GM21515 (cell line): Measurements from ENCODE around the gene WWP2.

Experiments used
- ATAC-seq: cut with Tn5 transposase; IDR thresholded peaks from one replicate; pipeline ENCODE4 v1.9.1; 2021; ENCODE audit not compliant: unreplicated experiment

Gene WWP2

GRCh38 chr16:69886726-69887125, 124.6 kb downstream of the WWP2 start:
- no peak for ATAC-seq

GRCh38 chr16:69888005-69888590, 126.0 kb downstream of the WWP2 start:
- ATAC-seq = no peak

- ATAC-seq = no peak
These were observed 127.3 kb downstream of the WWP2 start for GRCh38 chr16:69889295-69889964.

- no peak for ATAC-seq
These were observed 128.2 kb downstream of the WWP2 start for GRCh38 chr16:69890114-69890891.

- no peak for ATAC-seq
These were observed 128.8 kb downstream of the WWP2 start for GRCh38 chr16:69890892-69891282.

GRCh38 chr16:69892378-69892777, 130.2 kb downstream of the WWP2 start:
- ATAC-seq = no peak

GRCh38 chr16:69893106-69893505, 131.0 kb downstream of the WWP2 start:
- ATAC-seq = no peak

GRCh38 chr16:69894676-69895075, 132.5 kb downstream of the WWP2 start:
- ATAC-seq = no peak

GRCh38 chr16:69903865-69904415, 141.8 kb downstream of the WWP2 start:
- ATAC-seq = no peak

GRCh38 chr16:69904495-69905170, 142.5 kb downstream of the WWP2 start:
- ATAC-seq = no peak

GRCh38 chr16:69905171-69905555, 143.0 kb downstream of the WWP2 start:
- ATAC-seq = no peak

GRCh38 chr16:69906838-69907401, 144.8 kb downstream of the WWP2 start:
- no peak for ATAC-seq

- ATAC-seq = no peak
These were observed 146.9 kb downstream of the WWP2 start for GRCh38 chr16:69909043-69909442.

GRCh38 chr16:69909760-69910159, 147.6 kb downstream of the WWP2 start:
- ATAC-seq = no peak

GRCh38 chr16:69910964-69911363, 148.8 kb downstream of the WWP2 start:
- no peak for ATAC-seq

- no peak for ATAC-seq
These were observed 154.3 kb downstream of the WWP2 start for GRCh38 chr16:69916462-69916861.

- no peak for ATAC-seq
These were observed 155.2 kb downstream of the WWP2 start for GRCh38 chr16:69917311-69917710.

- ATAC-seq = no peak
These were observed 155.6 kb downstream of the WWP2 start for GRCh38 chr16:69917739-69918138.

- no peak for ATAC-seq
These were observed 156.1 kb downstream of the WWP2 start for GRCh38 chr16:69918241-69918640.

- ATAC-seq = no peak
These were observed 159.0 kb downstream of the WWP2 start for GRCh38 chr16:69921127-69921526.

- no peak for ATAC-seq
These were observed 160.1 kb downstream of the WWP2 start for GRCh38 chr16:69922200-69922599.
